Muscle of leg (tissue), 9 donors: ENCODE measurements around the gene TRNP1. TPM values are rescaled to one million over a fixed set of nuclear protein-coding genes. Genes with fewer than 3 reads are reported as not detected.

Source experiments
- polyA plus RNA-seq, 8 donors: library from polyadenylated mRNA; unstranded; fragments of 120-200 nt; gene quantifications; one replicate each; pipeline versions ENCODE4 v1.2.1 to v1.2.3, GENCODE V29; 2013; ENCODE audit warnings: inconsistent platforms in 1 of 8, low replicate concordance in 1 of 8; ENCODE audit not compliant: insufficient read length in 8 of 8, insufficient read depth in 1 of 8
- total RNA-seq: library from RNA; stranded (reverse); fragments of 120-200 nt; gene quantifications from one replicate; pipeline ENCODE4 v1.2.4, GENCODE V29; 2013

The TRNP1 gene
- total and polyA plus RNA-seq, 9 donors = 1.3 to 3.2 (median 2.0) TPM

Other genes starting within 250 kb of the TRNP1 start
- 6.8 TPM for gene PIGV, start 205.7 kb upstream of the TRNP1 start, total RNA-seq
- gene PIGV, start 205.7 kb upstream of the TRNP1 start, polyA plus RNA-seq = 1 to 10 TPM; 6.1 to 9.9 (median 6.7) TPM
- 8.4 TPM for gene ZDHHC18, start 167.0 kb upstream of the TRNP1 start, total RNA-seq
- gene ZDHHC18, start 167.0 kb upstream of the TRNP1 start, polyA plus RNA-seq = 10 to 100 TPM; 12.5 to 20.2 (median 16.5) TPM
- gene SFN, start 130.5 kb upstream of the TRNP1 start, total RNA-seq = 0.18 TPM
- 10 to 100 TPM in 1 of 8 donors, 1 to 10 TPM in 1, under 1 TPM in 6; 0.20 to 23.9 (median 0.31) TPM for gene SFN, start 130.5 kb upstream of the TRNP1 start, polyA plus RNA-seq
- gene GPN2, start 103.4 kb upstream of the TRNP1 start, total RNA-seq = 10.8 TPM
- 10 to 100 TPM; 16.7 to 21.5 (median 19.7) TPM for gene GPN2, start 103.4 kb upstream of the TRNP1 start, polyA plus RNA-seq
- 7.9 TPM for gene GPATCH3, start 93.2 kb upstream of the TRNP1 start, total RNA-seq
- 10 to 100 TPM; 10.1 to 12.7 (median 11.9) TPM for gene GPATCH3, start 93.2 kb upstream of the TRNP1 start, polyA plus RNA-seq
- gene NR0B2, start 79.7 kb upstream of the TRNP1 start, total RNA-seq = not detected
- 1 to 10 TPM in 1 of 8 donors, under 1 TPM in 3, not detected in 4; 0.11 to 4.5 (median 0.38) TPM for gene NR0B2, start 79.7 kb upstream of the TRNP1 start, polyA plus RNA-seq
- gene NUDC, start 71.9 kb upstream of the TRNP1 start, total RNA-seq = 25.8 TPM
- 10 to 100 TPM; 57.7 to 65.5 (median 60.9) TPM for gene NUDC, start 71.9 kb upstream of the TRNP1 start, polyA plus RNA-seq
- not detected for gene KDF1, start 33.2 kb upstream of the TRNP1 start, total RNA-seq
- gene KDF1, start 33.2 kb upstream of the TRNP1 start, polyA plus RNA-seq = 1 to 10 TPM in 1 of 8 donors, under 1 TPM in 2, not detected in 5; 0.23 to 1.2 (median 0.87) TPM
- 0.35 TPM for gene TENT5B, start 19.2 kb downstream of the TRNP1 start, total RNA-seq
- gene TENT5B, start 19.2 kb downstream of the TRNP1 start, polyA plus RNA-seq = 1 to 10 TPM in 1 of 8 donors, under 1 TPM in 7; 0.23 to 1.1 (median 0.40) TPM
- 3.1 TPM for gene SLC9A1, start 161.4 kb downstream of the TRNP1 start, total RNA-seq
- 10 to 100 TPM; 10.5 to 21.1 (median 16.4) TPM for gene SLC9A1, start 161.4 kb downstream of the TRNP1 start, polyA plus RNA-seq
- gene WDTC1, start 240.9 kb downstream of the TRNP1 start, total RNA-seq = 11.3 TPM
- gene WDTC1, start 240.9 kb downstream of the TRNP1 start, polyA plus RNA-seq = 10 to 100 TPM; 24.0 to 30.7 (median 27.7) TPM